ENCODE data around the gene GFRA1. TPM values are rescaled to one million over a fixed set of nuclear protein-coding genes. Genes with fewer than 3 reads are reported as not detected.

The GFRA1 gene
- total RNA-seq, 1 donor from 2014 or later = 75.2 TPM

Other genes with a start within 250 kb of the GFRA1 start
- gene CCDC172, start 51.2 kb upstream of the GFRA1 start, total RNA-seq = not detected
- gene PNLIPRP3, start 154.6 kb upstream of the GFRA1 start, total RNA-seq = not detected